Measurements from ENCODE around the gene UFC1. TPM values are rescaled to one million over a fixed set of nuclear protein-coding genes. Genes with fewer than 3 reads are reported as not detected.
"Not testable (repeated sequence)": the region's sequence is repeated elsewhere in the genome, so short reads cannot be mapped to it uniquely, and the experiment has no call there.

The UFC1 gene
- 102 and 133 TPM in 2 replicates for total RNA-seq (2014; rRNA removed; shearing (Covaris generic))

DNA sequence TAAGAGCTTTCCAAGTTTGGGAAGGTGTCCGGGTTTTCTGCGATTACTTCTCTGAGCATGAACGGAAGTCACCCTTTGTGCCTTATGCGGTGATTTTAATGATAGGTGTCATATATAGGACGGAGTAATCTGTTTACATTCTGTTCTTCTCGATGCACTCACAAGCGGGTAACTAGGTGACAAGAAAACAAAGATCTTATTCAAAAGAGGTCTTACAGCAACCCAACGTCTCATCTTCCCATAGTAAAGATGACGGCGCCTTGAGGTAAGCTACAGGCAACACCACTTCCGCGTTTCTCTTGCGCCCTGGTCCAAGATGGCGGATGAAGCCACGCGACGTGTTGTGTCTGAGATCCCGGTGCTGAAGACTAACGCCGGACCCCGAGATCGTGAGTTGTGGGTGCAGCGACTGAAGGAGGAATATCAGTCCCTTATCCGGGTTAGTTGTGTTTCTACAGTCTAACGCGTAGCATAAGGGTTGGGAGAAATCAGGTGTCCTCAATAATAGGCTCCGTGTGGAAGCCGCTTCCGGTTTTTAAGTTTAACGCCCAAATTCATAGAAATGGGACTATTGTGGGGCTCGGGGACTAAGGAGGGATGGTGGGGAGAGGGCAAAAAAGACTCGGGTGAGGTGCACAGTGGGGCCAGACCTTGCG is at the start of gene UFC1:
TSS of gene UFC1 (plus strand) at position 297 of the 656 bp plus-strand sequence. CDS start at position 317, 20 bp downstream.
- peak; percentile 91 for DNase-seq (ENCODE audit: low read depth)

DNA sequence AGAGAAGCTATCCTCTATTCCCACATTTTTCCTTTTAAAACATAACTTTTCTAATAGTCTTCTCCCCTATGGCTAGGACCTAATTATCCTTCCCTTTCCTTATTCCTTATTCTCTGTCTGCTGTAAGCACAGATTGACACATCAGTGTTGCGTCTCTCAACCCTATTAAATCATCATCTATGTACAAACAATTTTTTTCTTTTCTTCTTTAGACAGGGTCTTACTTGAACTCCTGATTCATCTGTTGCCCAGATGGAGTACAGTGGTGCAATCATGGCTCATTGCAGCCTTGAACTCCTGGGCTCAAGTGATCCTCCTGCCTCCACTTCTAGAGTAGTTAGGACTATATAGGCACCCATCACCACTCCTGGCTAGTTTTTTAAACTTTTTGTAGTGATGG is 47.3 kb upstream of the UFC1 start:
- no peak for DNase-seq (ENCODE audit: low read depth)

DNA sequence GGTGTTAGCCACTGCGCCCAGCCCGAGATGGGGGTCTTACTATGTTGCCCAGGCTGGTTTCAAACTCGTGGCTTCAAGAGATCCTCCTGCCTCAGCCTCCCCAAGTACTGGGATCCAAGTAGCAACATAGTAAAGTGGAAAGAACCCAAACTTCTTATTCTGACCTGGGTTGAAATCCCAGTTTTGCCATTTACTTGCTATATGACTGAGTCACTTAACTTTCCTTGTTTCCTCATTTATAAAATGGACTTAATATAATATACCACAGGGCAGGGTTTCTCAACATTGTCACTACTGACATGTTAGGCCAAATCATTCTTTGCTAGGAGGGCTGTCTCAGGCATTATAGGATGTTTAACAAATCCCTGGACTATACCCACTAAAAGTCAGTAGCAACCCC is 42.7 kb upstream of the UFC1 start:
- DNase-seq (ENCODE audit: low read depth), result no peak

DNA sequence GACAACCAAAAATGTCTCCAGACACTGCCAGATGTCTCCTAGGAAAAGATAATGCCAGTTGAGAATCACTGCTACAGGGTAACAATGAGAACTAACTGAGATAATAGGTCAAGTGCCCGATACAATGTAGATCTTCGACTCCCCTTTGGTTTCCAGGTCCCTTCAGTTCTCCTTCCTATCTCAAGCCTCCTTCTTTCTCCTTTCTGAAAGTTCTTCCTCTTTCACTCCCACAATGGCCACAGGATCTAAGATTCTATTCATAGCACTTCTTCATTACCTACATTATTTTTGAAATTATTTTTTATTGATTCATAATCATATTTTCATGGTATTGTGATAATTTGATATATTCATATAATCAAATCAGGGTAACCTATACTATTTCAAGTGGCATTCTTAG is 42.3 kb upstream of the UFC1 start:
- no peak for DNase-seq (ENCODE audit: low read depth)

DNA sequence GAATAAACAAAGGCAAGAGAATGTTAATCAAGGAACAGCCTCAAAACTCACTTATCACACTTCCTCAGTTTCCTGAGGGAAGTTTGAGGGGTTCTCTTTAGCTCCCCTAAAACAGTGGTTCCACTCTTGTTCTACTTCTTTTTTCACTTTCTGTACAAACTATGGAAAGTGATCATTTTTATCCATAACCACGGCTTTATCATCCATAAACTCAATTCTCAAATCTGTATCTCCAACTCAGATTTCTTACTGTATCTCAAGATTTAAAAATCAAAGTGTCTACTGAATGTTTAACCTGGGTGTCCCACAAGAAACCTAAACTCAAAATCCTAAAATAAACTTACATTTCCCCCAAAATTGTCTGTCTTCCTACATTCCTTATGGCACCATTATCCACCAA is 39.9 kb upstream of the UFC1 start:
- no peak for DNase-seq (ENCODE audit: low read depth)

DNA sequence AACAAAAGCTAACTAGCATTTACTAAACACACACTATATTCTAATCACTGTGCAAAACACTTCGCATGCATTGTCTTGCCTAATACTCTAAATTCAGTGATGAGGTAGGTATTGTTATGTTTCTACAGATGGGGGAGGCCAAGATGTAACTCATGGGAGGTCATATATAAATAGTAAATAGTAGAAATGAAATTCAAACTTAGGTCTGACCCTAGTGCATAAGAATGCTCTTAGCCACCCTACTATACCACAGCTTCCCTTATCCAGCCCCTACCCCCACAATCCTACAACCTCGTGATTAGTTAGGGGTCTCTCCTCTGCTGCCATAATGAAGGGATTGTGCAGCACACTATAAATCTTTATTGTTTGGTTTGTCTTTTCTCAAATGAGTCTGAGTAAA is 39.2 kb upstream of the UFC1 start:
- DNase-seq (ENCODE audit: low read depth), result no peak

DNA sequence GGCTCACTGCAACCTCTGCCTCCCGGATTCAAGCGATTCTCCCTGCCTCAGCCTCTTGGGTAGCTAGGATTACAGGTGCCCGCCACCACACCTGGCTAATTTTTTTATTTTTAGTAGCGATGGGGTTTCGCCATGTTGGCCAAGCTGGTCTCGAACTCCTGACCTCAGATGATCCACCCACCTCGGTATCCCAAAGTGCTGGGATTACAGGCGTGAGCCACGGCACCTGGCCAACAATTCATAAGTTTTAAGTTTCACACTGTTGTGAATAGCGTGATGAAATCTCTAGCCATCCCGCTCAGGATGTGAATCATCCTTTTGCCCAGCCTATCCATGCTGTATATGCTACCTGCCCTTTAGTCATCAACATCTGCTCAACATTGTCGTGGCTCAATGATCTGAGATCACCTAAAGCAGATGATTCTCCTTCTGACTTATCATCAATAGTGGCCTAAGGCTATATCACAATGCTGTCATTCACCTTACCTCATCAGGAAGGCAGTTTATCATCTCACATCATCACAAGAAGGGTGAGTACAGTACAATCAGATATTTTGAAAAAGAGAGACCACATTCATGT is 38.6 kb upstream of the UFC1 start:
- peak; percentile 94 for DNase-seq (ENCODE audit: low read depth)

DNA sequence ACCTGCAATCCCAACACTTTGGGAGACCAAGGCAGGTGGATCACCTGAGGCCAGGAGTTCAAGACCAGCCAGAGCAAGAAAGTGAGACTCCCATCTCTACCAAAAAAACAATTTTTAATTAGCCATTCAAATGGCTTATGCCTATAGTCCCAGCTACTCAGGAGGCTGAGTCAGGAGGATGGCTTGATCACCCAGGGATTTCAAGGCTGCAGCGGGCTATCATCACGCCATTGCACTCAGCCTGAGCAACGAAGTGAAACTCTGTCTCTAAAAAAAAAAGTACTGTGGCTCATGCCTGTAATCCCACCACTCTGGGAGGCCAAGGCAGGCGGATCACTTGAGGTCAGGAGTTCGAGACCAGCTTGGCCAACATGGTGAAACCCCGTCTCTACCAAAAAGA is 37.8 kb upstream of the UFC1 start:
- not testable (repeated sequence) for DNase-seq (ENCODE audit: low read depth)

DNA sequence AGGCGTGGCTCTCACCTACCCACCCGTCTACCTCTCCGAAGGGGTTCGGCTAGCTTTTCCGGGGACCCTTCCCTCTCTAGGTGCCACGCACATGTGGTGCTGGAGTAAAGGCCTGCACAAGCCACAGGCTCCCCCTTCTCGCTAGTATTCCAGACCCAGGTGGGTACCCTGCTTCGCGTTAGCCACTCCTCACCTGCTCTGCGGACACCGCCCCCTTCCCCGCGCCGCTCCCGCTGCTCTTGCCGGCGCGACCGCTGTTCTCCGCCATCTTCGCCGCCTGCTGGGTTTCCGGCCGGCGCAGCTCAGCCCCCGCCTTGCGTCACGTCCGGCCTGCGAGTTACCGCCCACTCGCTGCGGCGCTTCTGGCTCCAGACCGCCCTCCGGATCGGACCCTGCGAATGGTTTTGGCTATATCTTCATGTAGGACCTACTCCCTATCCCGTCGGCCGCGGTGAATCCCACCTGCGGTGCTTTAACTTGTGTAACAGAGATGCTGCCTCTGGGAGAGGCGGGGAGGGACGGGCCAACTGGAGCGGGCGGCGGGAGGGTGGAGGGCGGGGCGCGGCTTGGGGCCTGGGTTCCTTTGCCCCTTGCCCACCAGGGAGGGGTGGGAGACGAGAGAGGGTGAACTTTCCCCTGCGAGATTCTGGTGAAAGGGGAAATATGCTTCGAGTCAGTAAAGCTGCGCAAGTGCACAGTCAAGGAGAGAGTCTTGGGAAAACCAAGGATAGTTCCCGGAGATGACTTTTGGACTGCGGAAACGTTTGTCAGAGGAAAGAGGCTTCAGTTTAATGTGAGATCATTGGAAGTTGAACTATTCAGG is 35.8 kb upstream of the UFC1 start, which contains the start of the genes NIT1 and PFDN2:
TSS of gene NIT1 (plus strand) at position 347 of the 823 bp plus-strand sequence. CDS start at position 419, 72 bp downstream.
TSS of gene PFDN2 (minus strand) at position 279 of the 823 bp plus-strand sequence. CDS start at position 268, 11 bp downstream.
- peak; percentile 95 for DNase-seq (ENCODE audit: low read depth)

DNA sequence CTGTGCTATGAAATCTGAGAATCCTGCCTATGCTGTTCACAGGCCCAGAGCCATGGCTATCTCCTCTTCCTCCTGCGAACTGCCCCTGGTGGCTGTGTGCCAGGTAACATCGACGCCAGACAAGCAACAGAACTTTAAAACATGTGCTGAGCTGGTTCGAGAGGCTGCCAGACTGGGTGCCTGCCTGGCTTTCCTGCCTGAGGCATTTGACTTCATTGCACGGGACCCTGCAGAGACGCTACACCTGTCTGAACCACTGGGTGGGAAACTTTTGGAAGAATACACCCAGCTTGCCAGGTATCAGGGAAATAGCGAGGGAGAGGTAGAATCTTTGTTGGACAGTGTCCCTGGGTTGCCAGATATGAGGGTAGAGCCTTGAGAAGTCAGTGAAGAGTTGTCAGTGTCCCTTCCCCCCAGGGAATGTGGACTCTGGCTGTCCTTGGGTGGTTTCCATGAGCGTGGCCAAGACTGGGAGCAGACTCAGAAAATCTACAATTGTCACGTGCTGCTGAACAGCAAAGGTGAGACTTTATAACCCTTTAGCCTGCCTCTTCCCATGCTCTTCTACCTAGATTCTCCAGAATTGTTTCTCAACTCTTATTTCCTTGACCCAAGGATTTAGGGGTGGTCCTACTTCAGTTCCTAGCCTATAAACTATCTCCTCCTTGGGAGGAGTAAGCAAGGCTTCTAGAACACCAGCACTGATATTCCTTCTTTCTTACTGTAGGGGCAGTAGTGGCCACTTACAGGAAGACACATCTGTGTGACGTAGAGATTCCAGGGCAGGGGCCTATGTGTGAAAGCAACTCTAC is 34.5 kb upstream of the UFC1 start:
- DNase-seq (ENCODE audit: low read depth), result peak; percentile 62

DNA sequence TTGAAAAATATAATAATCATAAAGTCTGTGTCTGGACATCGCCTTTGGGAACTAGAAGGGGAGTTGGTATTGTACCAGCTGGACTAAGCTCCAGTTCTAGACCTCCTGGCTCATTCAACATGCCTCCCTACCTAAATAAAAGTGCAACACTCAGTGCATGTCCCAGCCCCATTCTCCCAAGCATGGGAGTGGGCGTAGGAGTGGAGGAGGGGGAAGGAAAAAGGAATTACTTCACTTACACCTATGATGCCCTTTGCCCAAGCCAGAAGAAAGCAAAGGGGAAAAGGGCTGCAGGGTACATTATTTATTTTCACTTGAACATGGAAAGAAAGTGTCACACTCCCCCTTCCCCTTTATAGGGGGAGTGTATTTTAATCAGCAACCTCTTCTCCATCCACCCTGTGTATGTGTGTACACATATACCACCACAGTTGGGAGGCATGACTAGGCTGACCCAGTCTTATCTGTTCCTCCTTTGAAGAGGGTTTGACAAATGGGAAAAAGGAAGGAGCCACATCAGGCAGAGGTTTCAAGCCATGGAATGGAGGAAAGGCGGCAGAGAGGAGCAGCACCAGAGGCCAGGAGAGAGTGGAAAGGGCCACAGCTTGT is 32.6 kb upstream of the UFC1 start:
- no peak for DNase-seq (ENCODE audit: low read depth)

DNA sequence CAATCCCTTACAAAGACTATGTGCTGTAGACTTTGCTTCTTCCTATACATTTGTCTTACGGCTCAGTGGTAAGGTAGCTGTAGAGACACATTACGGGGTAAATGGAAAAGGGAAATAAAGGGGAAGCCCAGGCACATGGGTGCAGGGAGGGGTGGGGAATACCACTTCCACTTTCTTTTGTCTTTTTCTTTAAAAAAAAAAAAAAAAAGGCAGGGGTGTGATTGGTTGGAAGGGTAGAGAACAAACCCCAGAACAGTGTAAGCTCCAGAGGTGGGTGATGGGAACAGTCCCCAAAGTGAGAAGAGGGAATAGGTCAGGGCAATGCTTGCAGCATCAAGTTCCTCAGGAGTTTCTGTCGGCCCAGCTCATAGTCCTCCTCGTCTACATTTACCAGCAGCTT is 31.9 kb upstream of the UFC1 start:
- DNase-seq (ENCODE audit: low read depth), result no peak

DNA sequence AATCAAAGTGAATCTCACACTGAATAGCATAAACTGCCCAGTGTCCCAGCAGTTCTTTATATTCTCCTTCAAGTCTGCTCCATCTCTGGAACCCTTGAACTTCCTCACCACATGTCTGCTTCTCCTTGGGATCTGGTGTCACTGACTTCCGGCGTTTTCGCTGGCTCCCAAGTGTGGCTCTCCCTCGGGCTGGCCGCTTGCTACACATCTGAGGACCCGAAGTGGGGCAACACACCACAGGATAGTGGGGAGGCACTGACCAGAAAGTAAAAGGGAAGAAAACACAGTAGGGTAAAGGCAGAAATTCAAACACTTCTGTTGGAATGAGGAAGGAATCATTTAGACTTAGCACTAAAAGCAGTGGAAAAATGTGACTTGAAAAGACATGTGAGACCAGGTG is 30.8 kb upstream of the UFC1 start:
- no peak for DNase-seq (ENCODE audit: low read depth)

DNA sequence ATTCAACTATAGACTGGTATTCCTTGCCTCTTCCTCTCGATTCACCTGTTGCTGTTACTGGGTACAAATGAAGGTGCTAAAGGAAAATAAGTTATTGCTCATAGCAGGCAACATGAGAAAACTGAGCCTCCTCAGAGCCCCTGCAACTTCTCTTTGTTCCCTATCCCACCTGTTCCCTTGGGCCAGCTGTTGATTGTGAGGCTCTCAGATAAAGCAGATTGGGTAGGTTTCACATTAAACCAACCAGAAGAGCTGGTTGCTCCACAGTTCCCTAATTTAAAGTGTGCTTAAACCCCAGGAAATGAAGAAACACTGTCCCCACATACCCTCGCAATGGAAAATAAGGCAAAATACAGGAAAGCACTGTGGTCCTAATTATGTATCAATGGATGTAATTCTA is 26.1 kb upstream of the UFC1 start:
- DNase-seq (ENCODE audit: low read depth), result no peak

DNA sequence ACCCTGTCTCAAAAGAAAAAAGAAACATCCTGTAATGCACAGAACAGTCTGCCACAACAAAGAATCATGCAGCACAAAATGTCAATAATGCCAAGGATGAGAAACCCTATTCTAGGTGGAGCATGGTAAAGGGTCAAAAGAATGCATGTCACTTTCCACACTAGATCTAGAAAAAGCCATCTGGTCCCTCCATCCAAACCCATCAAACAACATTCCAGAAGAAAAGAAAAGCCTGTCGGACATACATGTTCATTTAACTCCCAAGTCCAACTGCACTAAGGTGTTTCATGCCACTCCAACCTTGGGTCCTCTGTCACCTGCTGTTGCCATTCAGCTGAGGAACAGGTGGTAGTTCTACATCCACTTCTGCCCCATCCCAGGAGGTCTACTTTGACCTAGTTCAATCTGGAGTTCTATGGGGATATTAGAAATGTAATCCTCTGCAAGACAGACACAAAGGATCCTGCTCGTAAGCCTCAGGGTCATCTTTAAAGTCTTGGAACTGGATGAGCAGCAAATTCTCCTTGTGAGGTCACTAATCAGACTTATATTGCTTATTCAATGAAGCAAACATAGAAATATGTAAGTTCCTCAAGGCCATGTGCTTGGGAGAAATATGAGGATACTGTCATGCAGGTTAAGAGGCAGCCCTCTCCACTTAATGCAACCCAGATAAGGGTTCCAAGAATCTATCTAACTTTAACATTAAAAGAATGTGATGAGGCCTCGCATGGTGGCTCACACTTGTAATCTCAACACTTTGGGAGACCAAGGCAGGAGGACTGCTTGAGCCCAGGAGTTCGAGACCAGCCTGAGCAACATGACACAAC is 25.0 kb upstream of the UFC1 start:
- DNase-seq (ENCODE audit: low read depth), result no peak

DNA sequence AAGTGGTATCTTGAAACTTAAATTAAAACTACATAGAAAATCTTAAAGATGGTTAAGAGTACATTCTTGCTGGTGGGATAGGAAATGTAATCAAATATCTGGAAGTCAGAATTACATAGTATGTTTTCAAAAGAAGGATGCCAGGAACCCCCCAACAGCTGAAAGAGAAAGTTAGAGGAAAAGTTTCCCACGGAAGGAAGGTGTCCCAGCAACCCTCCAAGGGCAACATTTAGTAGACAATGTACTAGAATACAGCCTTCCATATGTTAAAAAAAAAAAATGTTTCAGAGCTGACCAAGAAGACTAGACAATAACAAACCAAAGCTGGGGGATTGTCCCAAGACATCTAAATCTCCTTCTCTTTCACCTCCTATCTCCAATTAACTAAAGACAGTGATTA is 23.5 kb upstream of the UFC1 start:
- DNase-seq (ENCODE audit: low read depth), result no peak

DNA sequence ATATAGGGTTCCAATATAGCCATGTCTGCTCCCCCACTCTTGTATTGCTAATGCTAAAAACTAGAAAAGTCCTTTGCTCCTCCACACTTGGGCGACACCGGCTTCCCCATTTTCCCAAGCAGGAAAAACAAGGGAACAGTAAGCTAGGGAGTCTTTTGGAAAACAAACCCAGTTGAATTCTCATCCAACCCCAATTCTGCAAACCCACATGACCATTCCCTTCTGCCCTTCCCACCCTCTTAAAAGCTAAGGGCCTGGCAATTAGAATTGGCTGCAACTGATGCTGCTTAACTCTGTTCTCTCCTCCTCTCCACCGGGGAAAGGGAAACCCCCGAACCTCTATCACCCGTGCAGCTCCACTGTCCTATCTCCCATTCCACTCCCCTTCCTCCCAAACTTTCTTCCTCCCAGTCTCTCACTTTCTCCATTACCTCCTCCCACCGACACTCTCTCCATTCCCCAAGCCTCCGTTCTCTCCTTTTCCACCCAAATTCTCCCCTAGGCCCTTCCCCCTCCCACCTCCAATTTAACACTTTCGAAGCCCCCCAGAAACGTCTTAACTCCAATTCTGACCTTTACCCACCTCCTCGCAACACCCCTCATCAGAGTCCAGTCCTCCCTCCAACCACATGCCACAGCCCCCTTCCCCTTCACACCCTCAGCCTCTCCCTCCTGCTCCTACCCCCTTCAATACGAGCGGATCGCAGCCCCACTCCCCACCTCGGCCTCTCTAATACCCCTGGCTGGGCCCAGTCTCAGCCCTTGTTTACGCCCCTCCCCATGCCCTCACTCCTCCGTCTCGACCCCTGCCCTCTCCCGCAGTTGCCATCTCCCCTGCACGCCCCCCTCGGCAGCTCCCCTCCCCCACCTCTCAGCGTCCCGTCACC is 22.0 kb upstream of the UFC1 start:
- peak; percentile 16 for DNase-seq (ENCODE audit: low read depth)

DNA sequence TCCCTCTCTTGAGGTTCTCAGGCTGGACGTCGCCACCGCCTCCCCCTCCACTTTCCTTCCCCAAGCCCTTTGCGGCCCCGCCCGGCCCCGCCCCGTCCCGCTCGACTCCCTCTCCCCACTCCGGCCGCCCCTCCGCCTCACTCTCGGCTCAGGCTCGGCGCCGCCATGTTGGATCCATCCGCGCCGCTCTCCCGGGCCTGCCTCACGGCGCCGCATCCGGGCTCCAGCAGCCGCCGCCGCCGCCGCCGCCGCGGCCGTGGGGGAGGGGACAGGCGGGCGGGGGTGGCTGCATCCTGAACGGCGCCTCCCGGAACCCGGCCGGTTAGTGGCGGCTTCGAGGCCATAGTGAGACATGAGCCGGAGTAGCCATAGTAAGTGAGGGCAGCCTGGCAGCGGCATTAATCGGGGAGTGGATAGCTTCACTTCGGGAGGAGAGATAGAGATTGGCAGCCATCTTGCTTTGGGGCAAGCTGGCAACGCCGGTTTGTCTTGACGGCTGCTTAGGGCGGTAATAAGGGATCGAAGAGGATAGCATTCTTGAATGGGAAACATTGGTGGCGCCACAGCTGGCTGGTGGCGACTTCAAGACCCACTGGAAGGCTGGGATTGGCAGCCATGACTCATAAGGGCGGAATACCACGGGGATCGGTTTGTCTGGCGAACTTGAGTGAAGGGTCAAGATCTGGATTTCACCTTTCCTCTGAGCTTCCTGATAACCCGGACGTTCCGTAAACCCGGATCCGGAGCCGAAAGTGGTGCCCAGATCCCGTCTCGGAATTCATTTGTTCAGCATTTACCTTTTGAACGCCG is 21.2 kb upstream of the UFC1 start, which contains the start of gene DEDD:
TSS of gene DEDD (minus strand) at position 258 of the 810 bp plus-strand sequence. CDS start 8,205 bp downstream, outside the sequence.
- DNase-seq (ENCODE audit: low read depth), result peak; percentile 97

All from Daoy (cell line).